Measurements from ENCODE around the gene PUM1. TPM values are rescaled to one million over a fixed set of nuclear protein-coding genes. Genes with fewer than 3 reads are reported as not detected.

Gene PUM1
- total RNA-seq, 1 experiment from 2014 or later: 110 TPM

DNA sequence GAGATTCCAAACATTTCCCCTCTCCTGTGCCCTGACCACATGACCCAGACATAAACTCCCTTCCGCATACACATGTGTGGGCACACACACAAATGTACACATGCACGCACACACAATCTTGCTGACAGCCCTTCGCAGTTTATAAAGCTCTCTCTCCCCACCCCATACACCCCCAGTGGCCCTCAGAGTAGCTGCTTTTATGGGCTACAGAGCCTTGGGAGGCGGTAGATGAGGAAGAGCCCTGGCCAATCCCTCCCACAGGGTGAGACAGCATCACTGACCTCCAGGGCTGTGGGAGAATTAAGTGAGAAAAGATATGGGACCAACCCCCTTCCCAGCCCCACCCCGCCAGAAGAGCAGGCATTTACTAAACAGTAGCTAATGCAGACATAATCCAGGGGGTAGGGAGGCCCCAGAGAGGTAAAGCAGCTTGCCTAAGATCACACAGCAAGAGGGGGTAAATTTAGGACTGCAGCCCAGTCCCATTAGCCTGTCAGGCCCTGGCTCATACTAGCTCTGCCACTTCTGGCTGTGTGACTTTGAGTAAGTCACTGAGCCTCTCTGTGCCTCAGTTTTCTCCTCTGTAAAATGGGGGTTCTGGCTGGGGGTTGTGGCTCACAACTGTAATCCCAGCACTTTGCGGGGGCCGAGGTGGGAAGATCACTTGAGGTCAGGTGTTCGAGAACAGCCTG lies 162.0 kb downstream of the PUM1 start:
- ChIA-PET CTCF (interaction anchor here (14.3 kb wide), 1 partner anchor 100 kb away, joined by 494 read pairs; no protein-coding TSS in a partner anchor), POLR2A (no interaction called here)
- Mint-ChIP-seq H3K4me1 (ENCODE audit: insufficient read depth, unreplicated experiment) (peaks cover 12% of the 10 kb centered on the region), H3K36me3 (ENCODE audit: insufficient read depth, unreplicated experiment) (no peaks in the 10 kb centered on the region), H3K9me3 (ENCODE audit: unreplicated experiment) (no peaks in the 10 kb centered on the region), H3K4me3 (ENCODE audit: unreplicated experiment) (no peak overlapping the region), H3K27ac (ENCODE audit: low read depth, unreplicated experiment) (no peak overlapping the region), H3K27me3 (ENCODE audit: insufficient read depth, unreplicated experiment) (no peaks in the 10 kb centered on the region)
- intact Hi-C loops (cut with micrococcal nuclease): no loop called here
- no peak for DNase-seq (ENCODE audit: unreplicated experiment)
- BruUV-seq (replicated peaks): no TSS peak
- TF ChIP-seq, protein P1, sequence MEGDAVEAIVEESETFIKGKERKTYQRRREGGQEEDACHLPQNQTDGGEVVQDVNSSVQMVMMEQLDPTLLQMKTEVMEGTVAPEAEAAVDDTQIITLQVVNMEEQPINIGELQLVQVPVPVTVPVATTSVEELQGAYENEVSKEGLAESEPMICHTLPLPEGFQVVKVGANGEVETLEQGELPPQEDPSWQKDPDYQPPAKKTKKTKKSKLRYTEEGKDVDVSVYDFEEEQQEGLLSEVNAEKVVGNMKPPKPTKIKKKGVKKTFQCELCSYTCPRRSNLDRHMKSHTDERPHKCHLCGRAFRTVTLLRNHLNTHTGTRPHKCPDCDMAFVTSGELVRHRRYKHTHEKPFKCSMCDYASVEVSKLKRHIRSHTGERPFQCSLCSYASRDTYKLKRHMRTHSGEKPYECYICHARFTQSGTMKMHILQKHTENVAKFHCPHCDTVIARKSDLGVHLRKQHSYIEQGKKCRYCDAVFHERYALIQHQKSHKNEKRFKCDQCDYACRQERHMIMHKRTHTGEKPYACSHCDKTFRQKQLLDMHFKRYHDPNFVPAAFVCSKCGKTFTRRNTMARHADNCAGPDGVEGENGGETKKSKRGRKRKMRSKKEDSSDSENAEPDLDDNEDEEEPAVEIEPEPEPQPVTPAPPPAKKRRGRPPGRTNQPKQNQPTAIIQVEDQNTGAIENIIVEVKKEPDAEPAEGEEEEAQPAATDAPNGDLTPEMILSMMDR (IDR thresholded peaks at IDR 0.05; ENCODE audit: unreplicated experiment): no peak

DNA sequence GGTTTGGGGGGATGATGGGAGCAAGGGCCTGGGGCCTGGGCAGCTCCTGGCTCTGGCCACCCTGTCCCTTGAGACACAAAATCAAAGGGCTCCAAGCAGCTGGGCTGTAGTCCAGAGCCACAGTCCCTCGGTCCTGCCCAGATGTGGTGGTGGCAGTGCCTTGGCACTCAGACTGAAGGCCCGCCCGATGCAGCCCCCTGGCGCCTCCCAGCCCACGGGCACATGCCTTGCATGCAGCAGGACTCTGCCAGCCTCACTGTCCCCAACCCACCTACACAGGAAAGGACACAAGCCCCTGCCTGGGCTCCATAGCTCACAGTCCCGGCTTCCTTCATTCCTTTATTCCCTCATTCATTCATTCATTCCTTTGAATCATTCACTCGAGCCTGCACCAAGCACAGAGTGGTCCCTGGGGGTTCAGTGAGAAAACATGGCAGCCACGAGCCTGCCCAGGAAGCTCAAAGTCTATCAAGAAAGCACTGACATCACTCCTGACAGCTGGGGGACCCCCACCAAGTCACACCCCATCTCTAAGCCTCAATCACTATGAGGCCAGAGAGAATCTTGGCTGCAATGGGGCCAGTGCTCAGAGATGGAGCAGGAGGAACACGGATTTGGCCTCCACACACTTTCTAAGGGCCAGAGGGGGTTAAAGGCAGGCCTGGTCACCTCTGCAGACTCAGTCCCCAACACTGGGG lies 162.8 kb downstream of the PUM1 start:
- CTCF ChIA-PET: interaction anchor here (0.5 to 14.3 kb wide), 2 partner anchors 16 to 99 kb away, joined by 4 to 494 read pairs; no protein-coding TSS in a partner anchor

DNA sequence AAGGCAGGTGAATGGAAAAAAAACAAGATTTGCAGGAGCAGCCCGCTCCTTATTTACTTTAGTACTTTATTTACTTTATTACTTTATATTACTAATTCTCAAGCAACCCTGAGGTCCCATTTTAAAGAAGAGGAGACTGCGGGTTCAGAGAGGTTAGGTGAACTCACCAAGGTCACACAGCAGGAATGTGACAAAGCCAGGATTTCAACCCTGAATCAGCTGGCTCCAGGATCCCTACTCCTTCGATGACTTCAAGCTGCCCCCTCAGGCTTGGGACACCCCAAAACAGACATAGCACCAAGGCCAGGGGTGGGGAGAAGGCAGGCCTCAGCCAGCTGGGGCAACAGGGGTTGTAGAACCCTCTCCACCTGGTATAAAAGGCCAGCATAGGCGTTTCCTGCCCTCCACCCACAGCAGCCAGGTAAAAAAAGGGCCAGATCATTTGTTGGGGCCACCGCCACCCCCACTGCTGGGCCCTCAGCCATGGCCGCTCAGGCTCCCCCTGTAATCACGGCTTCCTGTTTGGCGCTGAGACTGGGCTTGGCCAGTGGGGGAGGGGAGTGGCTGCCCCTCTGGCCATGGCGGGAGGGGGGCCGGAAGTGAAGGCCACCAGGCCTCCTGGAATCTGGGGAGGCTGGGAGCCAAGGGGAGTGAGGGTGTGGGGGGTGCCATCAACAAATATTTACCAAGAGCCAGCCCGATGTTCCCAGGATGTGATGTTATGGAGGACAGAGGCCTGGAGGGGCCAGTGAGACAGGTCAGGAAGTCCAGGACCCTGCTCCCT lies 163.5 kb downstream of the PUM1 start:
- no peak for DNase-seq (ENCODE audit: unreplicated experiment)
- BruUV-seq (replicated peaks): no TSS peak
- Mint-ChIP-seq H3K36me3 (ENCODE audit: insufficient read depth, unreplicated experiment) (no peaks in the 10 kb centered on the region), H3K4me3 (ENCODE audit: unreplicated experiment) (no peak overlapping the region), H3K27ac (ENCODE audit: low read depth, unreplicated experiment) (no peak overlapping the region), H3K9me3 (ENCODE audit: unreplicated experiment) (no peaks in the 10 kb centered on the region), H3K27me3 (ENCODE audit: insufficient read depth, unreplicated experiment) (no peaks in the 10 kb centered on the region), H3K4me1 (ENCODE audit: insufficient read depth, unreplicated experiment) (peaks cover 6% of the 10 kb centered on the region)
- CTCF ChIA-PET: interaction anchor here (1.0 to 14.3 kb wide), 3 partner anchors 9 to 100 kb away, joined by 3 to 494 read pairs (median 7); no protein-coding TSS in a partner anchor
- POLR2A ChIA-PET: no interaction called here
- intact Hi-C loops (cut with micrococcal nuclease): no loop called here
- TF ChIP-seq, protein P1 (IDR thresholded peaks at IDR 0.05; ENCODE audit: unreplicated experiment): no peak

More for the DNA sequence above, 162.8 kb downstream of the PUM1 start:
- intact Hi-C loops (cut with micrococcal nuclease): no loop called here
- BruUV-seq (replicated peaks): no TSS peak
- TF ChIP-seq, protein P1 (IDR thresholded peaks at IDR 0.05; ENCODE audit: unreplicated experiment): no peak
- Mint-ChIP-seq H3K27ac (ENCODE audit: low read depth, unreplicated experiment) (no peak overlapping the region), H3K4me1 (ENCODE audit: insufficient read depth, unreplicated experiment) (peaks cover 11% of the 10 kb centered on the region), H3K36me3 (ENCODE audit: insufficient read depth, unreplicated experiment) (no peaks in the 10 kb centered on the region), H3K27me3 (ENCODE audit: insufficient read depth, unreplicated experiment) (no peaks in the 10 kb centered on the region), H3K9me3 (ENCODE audit: unreplicated experiment) (no peaks in the 10 kb centered on the region), H3K4me3 (ENCODE audit: unreplicated experiment) (no peak overlapping the region)
- POLR2A ChIA-PET: no interaction called here
- DNase-seq (ENCODE audit: unreplicated experiment): no peak

Data from MCF 10A (cell line).